Measurements from ENCODE around the gene ATN1. TPM values are rescaled to one million over a fixed set of nuclear protein-coding genes. Genes with fewer than 3 reads are reported as not detected.
A peak's percentile ranks its signal among the peaks of the same experiment; 100 is the strongest.

Gene ATN1
- total and polyA plus RNA-seq, 9 of the 15 experiments (the other 6 are each of a cell fraction or from before 2014, with no cell fraction given): 0.15 to 49.8 (median 2.7) TPM

DNA sequence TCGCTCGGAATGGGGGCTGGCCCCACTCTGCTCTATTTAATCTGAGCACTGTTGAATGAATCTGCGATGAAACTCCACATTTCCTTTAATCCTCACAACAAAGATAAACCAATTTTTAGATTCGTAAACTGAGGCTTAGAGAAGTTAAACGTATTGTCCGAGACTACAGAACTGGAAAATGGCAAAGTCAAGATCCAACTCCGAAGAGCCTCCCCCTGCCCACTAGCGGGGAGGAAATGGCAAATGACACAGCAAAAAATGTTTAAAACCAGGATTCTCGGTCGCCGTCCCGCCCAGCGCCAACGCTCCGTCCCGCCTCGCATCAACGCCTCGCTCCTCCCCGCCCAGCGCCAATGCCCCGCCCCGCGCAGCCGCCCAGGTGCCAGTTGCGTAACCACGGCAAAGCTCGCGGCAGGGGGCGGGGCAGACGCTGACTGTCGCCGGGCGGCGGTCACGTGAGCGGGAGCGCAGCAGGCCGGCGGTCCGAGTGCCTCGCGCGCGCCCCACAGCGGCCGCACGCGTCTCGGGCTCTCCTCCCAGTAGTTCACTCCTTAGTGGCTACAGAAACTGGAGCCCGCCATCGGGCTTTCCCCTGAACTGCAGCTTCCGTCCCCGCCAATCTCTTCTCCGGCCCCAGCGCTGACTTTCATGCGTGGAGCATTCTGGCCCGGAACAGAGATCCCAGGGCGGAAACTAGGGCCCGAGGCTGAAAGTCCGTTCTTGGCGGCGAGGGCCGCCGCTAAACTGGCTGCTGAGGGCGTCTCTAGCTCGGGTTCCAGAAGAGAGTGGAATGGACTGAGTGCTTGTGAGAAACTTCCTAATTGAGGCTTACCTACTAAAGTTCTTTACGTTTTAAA, 36.7 kb upstream of the ATN1 start (continued):
- no peak for TF ChIP-seq NR4A1 (CRISPR knock-in tag; IDR thresholded peaks at IDR 0.05)
- TF ChIP-seq NR4A1 (tag; IDR thresholded peaks at IDR 0.05): no peak
- TF ChIP-seq U2AF2 (optimal IDR thresholded peaks at IDR 0.05; ENCODE audit: low read depth, low read length): no peak
- TF ChIP-seq ZNF785 (CRISPR knock-in tag; IDR thresholded peaks at IDR 0.05): no peak
- TF ChIP-seq, protein P1, sequence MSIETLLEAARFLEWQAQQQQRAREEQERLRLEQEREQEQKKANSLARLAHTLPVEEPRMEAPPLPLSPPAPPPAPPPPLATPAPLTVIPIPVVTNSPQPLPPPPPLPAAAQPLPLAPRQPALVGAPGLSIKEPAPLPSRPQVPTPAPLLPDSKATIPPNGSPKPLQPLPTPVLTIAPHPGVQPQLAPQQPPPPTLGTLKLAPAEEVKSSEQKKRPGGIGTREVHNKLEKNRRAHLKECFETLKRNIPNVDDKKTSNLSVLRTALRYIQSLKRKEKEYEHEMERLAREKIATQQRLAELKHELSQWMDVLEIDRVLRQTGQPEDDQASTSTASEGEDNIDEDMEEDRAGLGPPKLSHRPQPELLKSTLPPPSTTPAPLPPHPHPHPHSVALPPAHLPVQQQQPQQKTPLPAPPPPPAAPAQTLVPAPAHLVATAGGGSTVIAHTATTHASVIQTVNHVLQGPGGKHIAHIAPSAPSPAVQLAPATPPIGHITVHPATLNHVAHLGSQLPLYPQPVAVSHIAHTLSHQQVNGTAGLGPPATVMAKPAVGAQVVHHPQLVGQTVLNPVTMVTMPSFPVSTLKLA (conservative IDR thresholded peaks at IDR 0.05): peak in 1 of 2 experiments; percentile 81; a peak in 3 of 4 replicates
- TF ChIP-seq NCOA1 (IDR thresholded peaks at IDR 0.05; ENCODE audit: low read depth): no peak
- TF ChIP-seq, protein P2, sequence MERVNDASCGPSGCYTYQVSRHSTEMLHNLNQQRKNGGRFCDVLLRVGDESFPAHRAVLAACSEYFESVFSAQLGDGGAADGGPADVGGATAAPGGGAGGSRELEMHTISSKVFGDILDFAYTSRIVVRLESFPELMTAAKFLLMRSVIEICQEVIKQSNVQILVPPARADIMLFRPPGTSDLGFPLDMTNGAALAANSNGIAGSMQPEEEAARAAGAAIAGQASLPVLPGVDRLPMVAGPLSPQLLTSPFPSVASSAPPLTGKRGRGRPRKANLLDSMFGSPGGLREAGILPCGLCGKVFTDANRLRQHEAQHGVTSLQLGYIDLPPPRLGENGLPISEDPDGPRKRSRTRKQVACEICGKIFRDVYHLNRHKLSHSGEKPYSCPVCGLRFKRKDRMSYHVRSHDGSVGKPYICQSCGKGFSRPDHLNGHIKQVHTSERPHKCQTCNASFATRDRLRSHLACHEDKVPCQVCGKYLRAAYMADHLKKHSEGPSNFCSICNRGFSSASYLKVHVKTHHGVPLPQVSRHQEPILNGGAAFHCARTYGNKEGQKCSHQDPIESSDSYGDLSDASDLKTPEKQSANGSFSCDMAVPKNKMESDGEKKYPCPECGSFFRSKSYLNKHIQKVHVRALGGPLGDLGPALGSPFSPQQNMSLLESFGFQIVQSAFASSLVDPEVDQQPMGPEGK (CRISPR knock-in tag; IDR thresholded peaks at IDR 0.05; ENCODE audit: borderline replicate concordance): no peak
- TF ChIP-seq, protein P3, sequence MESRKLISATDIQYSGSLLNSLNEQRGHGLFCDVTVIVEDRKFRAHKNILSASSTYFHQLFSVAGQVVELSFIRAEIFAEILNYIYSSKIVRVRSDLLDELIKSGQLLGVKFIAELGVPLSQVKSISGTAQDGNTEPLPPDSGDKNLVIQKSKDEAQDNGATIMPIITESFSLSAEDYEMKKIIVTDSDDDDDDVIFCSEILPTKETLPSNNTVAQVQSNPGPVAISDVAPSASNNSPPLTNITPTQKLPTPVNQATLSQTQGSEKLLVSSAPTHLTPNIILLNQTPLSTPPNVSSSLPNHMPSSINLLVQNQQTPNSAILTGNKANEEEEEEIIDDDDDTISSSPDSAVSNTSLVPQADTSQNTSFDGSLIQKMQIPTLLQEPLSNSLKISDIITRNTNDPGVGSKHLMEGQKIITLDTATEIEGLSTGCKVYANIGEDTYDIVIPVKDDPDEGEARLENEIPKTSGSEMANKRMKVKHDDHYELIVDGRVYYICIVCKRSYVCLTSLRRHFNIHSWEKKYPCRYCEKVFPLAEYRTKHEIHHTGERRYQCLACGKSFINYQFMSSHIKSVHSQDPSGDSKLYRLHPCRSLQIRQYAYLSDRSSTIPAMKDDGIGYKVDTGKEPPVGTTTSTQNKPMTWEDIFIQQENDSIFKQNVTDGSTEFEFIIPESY (CRISPR knock-in tag; IDR thresholded peaks at IDR 0.05): peak; percentile 68; the same call in 1 of the 2 replicates
- peak; percentile 85 for TF ChIP-seq L3MBTL2 (IDR thresholded peaks at IDR 0.05)
- TF ChIP-seq, protein P4, sequence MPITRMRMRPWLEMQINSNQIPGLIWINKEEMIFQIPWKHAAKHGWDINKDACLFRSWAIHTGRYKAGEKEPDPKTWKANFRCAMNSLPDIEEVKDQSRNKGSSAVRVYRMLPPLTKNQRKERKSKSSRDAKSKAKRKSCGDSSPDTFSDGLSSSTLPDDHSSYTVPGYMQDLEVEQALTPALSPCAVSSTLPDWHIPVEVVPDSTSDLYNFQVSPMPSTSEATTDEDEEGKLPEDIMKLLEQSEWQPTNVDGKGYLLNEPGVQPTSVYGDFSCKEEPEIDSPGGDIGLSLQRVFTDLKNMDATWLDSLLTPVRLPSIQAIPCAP (CRISPR knock-in tag; IDR thresholded peaks at IDR 0.05; ENCODE audit: borderline replicate concordance): no peak
- TF ChIP-seq CBX1 (IDR thresholded peaks at IDR 0.05; ENCODE audit: low read depth): no peak; the same call in 1 of the 2 replicates
- peak; percentile 85 for TF ChIP-seq XRCC5 (IDR thresholded peaks at IDR 0.05; ENCODE audit: low read depth, low read length)
- TF ChIP-seq TAF1 (IDR thresholded peaks at IDR 0.05; ENCODE audit: control insufficient read depth, extremely low read depth, insufficient read depth, low read length, severe bottlenecking): peak; percentile 99
- TF ChIP-seq EWSR1 (IDR thresholded peaks at IDR 0.05; ENCODE audit: borderline replicate concordance, low read depth, partially characterized antibody): no peak
- no peak for TF ChIP-seq SAP30 (IDR thresholded peaks at IDR 0.05; ENCODE audit: borderline replicate concordance, insufficient read depth, low read depth, low read length, poor library complexity, severe bottlenecking)
- TF ChIP-seq HDAC8 (tag; IDR thresholded peaks at IDR 0.05): no peak
- peak; percentile 82 for TF ChIP-seq POLR2AphosphoS5 (IDR thresholded peaks at IDR 0.05; ENCODE audit: control insufficient read depth, insufficient read depth, low read depth, low read length)
- no peak for TF ChIP-seq ARHGAP35 (IDR thresholded peaks at IDR 0.05; ENCODE audit: partially characterized antibody)
- no peak for TF ChIP-seq ZNF551 (CRISPR knock-in tag; IDR thresholded peaks at IDR 0.05)

Measured in K562 (cell line).